OCI-LY7 (cell line): ENCODE measurements around the gene LRRC34. TPM values are rescaled to one million over a fixed set of nuclear protein-coding genes. Genes with fewer than 3 reads are reported as not detected.

ENCODE experiments used
- BruUV-seq: library from RNA; stranded (reverse); fragments of 400-500 nt; replicated peaks from 2 replicates; lab custom pipeline; 2021; lab: Mats Ljungman, UMichigan
- CTCF ChIA-PET: fragments of 300-600 bp; sonication (Branson Sonifier 250); formaldehyde crosslinking; loops from one replicate; lab custom pipeline; 2022; ENCODE audit warnings: antibody characterized with exemption; ENCODE audit not compliant: unreplicated experiment; lab: Charles Lee
- POLR2A ChIA-PET: fragments of 300-600 bp; sonication (Branson Sonifier 250); formaldehyde crosslinking; loops from one replicate; lab custom pipeline; 2022; ENCODE audit warnings: antibody characterized with exemption; lab: Charles Lee
- DNase-seq: peaks from one replicate; pipeline ENCODE4 v3.0.0-alpha.2; 2015; ENCODE audit warnings: low spot score
- H2AFZ ChIP-seq: fragments of 200-600 bp; sonication (generic), shearing (Covaris generic); 2 replicates; pipeline ENCODE4 v1.6.1; 2014; ENCODE audit warnings: mild to moderate bottlenecking, antibody characterized with exemption, low read length, moderate library complexity
- H3K27ac ChIP-seq: fragments of 200-600 bp; sonication (generic); 2 replicates; pipeline ENCODE4 v1.5.1; 2014; ENCODE audit warnings: mixed run types, low read depth, mild to moderate bottlenecking, moderate library complexity, low read length, inconsistent platforms; ENCODE audit not compliant: poor library complexity, severe bottlenecking
- H3K36me3 ChIP-seq: fragments of 200-600 bp; sonication (generic); 2 replicates; pipeline ENCODE4 v1.6.1; 2014; ENCODE audit warnings: mild to moderate bottlenecking, antibody characterized with exemption, low read length, moderate library complexity, mixed read lengths; ENCODE audit not compliant: insufficient read depth
- H3K4me1 ChIP-seq: fragments of 200-600 bp; sonication (generic); 2 replicates; pipeline ENCODE4 v1.5.1; 2014; ENCODE audit warnings: mild to moderate bottlenecking, low read length; ENCODE audit not compliant: insufficient read depth, poor library complexity, severe bottlenecking
- H3K4me2 ChIP-seq: fragments of 200-600 bp; sonication (generic); 2 replicates; pipeline ENCODE4 v1.6.1; 2014; ENCODE audit warnings: mild to moderate bottlenecking, low read length
- H3K4me3 ChIP-seq: fragments of 200-600 bp; sonication (generic); 2 replicates; pipeline ENCODE4 v1.5.1; 2014; ENCODE audit warnings: mild to moderate bottlenecking, low read depth, low read length; ENCODE audit not compliant: poor library complexity, severe bottlenecking
- H3K79me2 ChIP-seq: fragments of 200-600 bp; sonication (generic); 2 replicates; pipeline ENCODE4 v1.6.1; 2016; ENCODE audit warnings: low read depth, mild to moderate bottlenecking, low read length, moderate library complexity, mixed read lengths; ENCODE audit not compliant: insufficient read depth
- H3K9me2 ChIP-seq: fragments of 200-600 bp; sonication (generic); 2 replicates; pipeline ENCODE4 v1.6.1; 2016; ENCODE audit warnings: mild to moderate bottlenecking, low read length, mixed read lengths; ENCODE audit not compliant: insufficient read depth
- H3K9me3 ChIP-seq: fragments of 200-600 bp; sonication (generic); 2 replicates; pipeline ENCODE4 v1.6.1; 2014; ENCODE audit warnings: mild to moderate bottlenecking, mixed run types, low read length, mixed read lengths
- H4K20me1 ChIP-seq: fragments of 200-600 bp; sonication (generic); 2 replicates; pipeline ENCODE4 v1.6.1; 2014; ENCODE audit warnings: mild to moderate bottlenecking, antibody characterized with exemption, low read length, moderate library complexity, mixed read lengths; ENCODE audit not compliant: insufficient read depth
- CTCF ChIP-seq: fragments of 200-600 bp; sonication (generic); conservative IDR thresholded peaks from 2 replicates; pipeline ENCODE4 v1.5.1; 2014; ENCODE audit warnings: mild to moderate bottlenecking, antibody characterized with exemption, low read length, moderate library complexity, mixed read lengths
- EZH2phosphoT487 ChIP-seq: fragments of 200-600 bp; sonication (generic); IDR thresholded peaks from 2 replicates; pipeline ENCODE4 v1.6.1; 2018; ENCODE audit warnings: low read depth, borderline replicate concordance, mild to moderate bottlenecking, mixed run types, antibody characterized with exemption, low read length, moderate library complexity, mixed read lengths
- intact Hi-C: fragments of 100-400 bp; cut with micrococcal nuclease; formaldehyde crosslinking; loops from one replicate; pipeline ENCODE4 v1.10.0; 2022; ENCODE audit not compliant: unreplicated experiment
- total RNA-seq, 2 experiments: library from RNA; depleted of rRNA in 1 of 2; stranded (reverse); fragments of >200 nt in 1 of 2; shearing (Covaris generic) in 1 of 2; gene quantifications; 2 replicates each; pipeline ENCODE4 v1.2.3, GENCODE V29; 2014 to 2022

Gene LRRC34
- total RNA-seq, 2 experiments from 2014 or later: 2.2 to 3.3 TPM

- Histone ChIP-seq H3K27ac (no peak overlapping the region), H3K9me3 (no peaks in the 10 kb centered on the region), H2AFZ (no peak overlapping the region), H3K36me3 (no peaks in the 10 kb centered on the region), H4K20me1 (no peaks in the 10 kb centered on the region), H3K9me2 (no peaks in the 10 kb centered on the region), H3K4me1 (no peaks in the 10 kb centered on the region), H3K4me2 (no peak overlapping the region), H3K79me2 (no peaks in the 10 kb centered on the region), H3K4me3 (no peak overlapping the region)
- no TSS peak for BruUV-seq
- POLR2A ChIA-PET: interaction anchor here (0.6 to 1.4 kb wide), 2 partner anchors 9 to 279 kb away, joined by 3 to 4 read pairs; no protein-coding TSS in a partner anchor
- CTCF ChIA-PET: no interaction called here
- intact Hi-C loops: no loop called here
- no peak for DNase-seq
- TF ChIP-seq CTCF (no peak), EZH2phosphoT487 (no peak)
Measured at GRCh38 chr3:169822983-169823382, 10.3 kb upstream of the LRRC34 start.

GRCh38 chr3:169822540-169822939, 9.8 kb upstream of the LRRC34 start:
- Histone ChIP-seq H3K36me3 (no peaks in the 10 kb centered on the region), H3K4me3 (no peak overlapping the region), H2AFZ (no peak overlapping the region), H3K27ac (no peak overlapping the region), H4K20me1 (no peaks in the 10 kb centered on the region), H3K4me1 (no peaks in the 10 kb centered on the region), H3K9me2 (no peaks in the 10 kb centered on the region), H3K79me2 (no peaks in the 10 kb centered on the region), H3K9me3 (0 out of 2 replicates have a peak, but pooled peaks cover under 1% of the 10 kb centered on the region), H3K4me2 (no peak overlapping the region)
- no peak for TF ChIP-seq EZH2phosphoT487
- no peak for TF ChIP-seq CTCF
- no TSS peak for BruUV-seq
- intact Hi-C loops: no loop called here
- CTCF ChIA-PET: no interaction called here
- no peak for DNase-seq
- POLR2A ChIA-PET: interaction anchor here (0.6 to 1.4 kb wide), 3 partner anchors 10 to 279 kb away, joined by 3 to 4 read pairs (median 3); no protein-coding TSS in a partner anchor

GRCh38 chr3:169822091-169822490, 9.4 kb upstream of the LRRC34 start:
- no peaks in the 10 kb centered on the region for H3K4me1 ChIP-seq
- intact Hi-C loops: no loop called here
- H3K4me3 ChIP-seq: no peak overlapping the region
- H3K27ac ChIP-seq: no peak overlapping the region
- no peaks in the 10 kb centered on the region for H3K79me2 ChIP-seq
- H2AFZ ChIP-seq: no peak overlapping the region
- H3K4me2 ChIP-seq: no peak overlapping the region
- no peak for DNase-seq
- H3K9me3 ChIP-seq: 0 out of 2 replicates have a peak, but pooled peaks cover 4% of the 10 kb centered on the region
- ChIA-PET POLR2A (interaction anchor here (0.8 to 1.4 kb wide), 2 partner anchors 10 to 15 kb away, joined by 3 to 4 read pairs; no protein-coding TSS in a partner anchor), CTCF (no interaction called here)
- H3K9me2 ChIP-seq: no peaks in the 10 kb centered on the region
- TF ChIP-seq CTCF (no peak), EZH2phosphoT487 (no peak)
- H4K20me1 ChIP-seq: no peaks in the 10 kb centered on the region
- BruUV-seq: no TSS peak
- no peaks in the 10 kb centered on the region for H3K36me3 ChIP-seq
